LoVo (cell line): ENCODE results near the gene STX18.

Experiments used
- DNase-seq: peaks from one replicate; pipeline ENCODE4 v3.0.0-alpha.2; 2016; ENCODE audit warnings: low spot score

The STX18 gene

DNA sequence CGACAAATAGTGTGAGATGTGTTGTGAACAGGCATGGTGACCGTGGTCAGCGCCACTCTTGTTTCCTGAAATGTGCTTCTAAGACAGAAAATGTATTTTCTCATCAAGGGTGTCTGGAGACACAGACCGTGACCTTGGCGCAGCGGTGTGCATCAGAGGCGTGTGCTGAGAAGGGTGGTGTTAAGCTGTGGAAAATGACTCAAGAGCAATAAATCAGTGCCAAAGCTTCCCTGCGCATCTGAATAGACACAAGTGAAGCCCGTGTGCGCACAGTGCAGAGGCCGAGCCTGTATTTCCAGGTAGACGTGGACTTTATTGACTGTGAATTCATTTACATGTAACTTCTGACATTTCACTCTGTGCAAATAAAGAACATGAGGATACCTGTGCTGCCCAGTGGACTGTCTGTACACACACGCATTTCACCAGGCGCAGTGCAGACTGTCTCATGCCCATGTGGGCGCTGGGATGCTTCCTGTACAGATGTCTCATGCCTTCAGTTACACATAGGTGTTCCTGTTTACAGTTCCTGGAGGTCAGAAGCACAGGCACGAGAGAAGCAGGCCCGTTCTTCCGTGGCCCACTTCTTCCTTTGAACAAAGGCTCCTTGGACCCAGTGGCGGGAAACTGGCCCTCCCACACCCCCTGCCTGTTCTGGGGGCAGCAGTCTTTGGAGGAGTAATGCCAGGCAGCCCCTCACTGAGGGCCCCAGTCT lies 123.0 kb downstream of the STX18 start:
- no peak for DNase-seq

DNA sequence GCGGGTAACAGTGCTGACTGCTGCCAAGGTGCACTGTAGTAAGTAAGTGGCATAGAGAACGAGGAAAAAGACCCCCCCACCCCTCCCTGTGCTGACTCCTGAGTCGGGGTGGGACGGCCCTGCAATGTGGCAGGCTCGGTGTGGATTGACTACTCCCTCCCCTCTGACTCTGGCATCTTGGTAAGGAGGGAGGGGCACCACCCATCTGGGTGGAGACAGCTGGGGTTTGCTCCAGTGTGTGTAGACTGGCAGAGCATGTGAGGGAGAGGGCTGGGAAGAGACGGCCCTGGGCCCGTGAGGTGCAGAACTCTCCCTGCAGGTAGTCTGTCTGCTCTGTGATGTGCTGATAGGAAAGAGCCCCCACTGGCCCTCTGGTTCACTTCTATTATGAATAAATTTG lies 124.0 kb downstream of the STX18 start:
- no peak for DNase-seq

DNA sequence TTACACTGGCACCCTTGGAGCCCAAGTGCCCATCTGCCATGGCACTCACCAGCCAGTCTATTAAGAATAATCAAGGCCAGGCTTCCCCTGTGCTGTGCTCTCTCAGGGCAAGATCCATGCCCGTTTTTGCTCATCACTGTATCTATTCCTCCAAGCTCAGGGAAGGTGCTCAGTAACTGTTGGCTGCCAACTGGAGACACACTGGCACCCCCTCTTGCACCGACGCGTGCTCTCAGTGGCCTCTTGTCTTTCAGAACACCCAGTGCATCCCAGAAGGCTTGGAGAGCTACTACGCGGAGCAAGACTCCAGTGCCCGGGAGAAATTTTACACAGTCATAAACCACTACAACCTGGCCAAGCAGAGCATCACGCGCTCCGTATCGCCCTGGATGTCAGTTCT lies 124.9 kb downstream of the STX18 start:
- no peak for DNase-seq

DNA sequence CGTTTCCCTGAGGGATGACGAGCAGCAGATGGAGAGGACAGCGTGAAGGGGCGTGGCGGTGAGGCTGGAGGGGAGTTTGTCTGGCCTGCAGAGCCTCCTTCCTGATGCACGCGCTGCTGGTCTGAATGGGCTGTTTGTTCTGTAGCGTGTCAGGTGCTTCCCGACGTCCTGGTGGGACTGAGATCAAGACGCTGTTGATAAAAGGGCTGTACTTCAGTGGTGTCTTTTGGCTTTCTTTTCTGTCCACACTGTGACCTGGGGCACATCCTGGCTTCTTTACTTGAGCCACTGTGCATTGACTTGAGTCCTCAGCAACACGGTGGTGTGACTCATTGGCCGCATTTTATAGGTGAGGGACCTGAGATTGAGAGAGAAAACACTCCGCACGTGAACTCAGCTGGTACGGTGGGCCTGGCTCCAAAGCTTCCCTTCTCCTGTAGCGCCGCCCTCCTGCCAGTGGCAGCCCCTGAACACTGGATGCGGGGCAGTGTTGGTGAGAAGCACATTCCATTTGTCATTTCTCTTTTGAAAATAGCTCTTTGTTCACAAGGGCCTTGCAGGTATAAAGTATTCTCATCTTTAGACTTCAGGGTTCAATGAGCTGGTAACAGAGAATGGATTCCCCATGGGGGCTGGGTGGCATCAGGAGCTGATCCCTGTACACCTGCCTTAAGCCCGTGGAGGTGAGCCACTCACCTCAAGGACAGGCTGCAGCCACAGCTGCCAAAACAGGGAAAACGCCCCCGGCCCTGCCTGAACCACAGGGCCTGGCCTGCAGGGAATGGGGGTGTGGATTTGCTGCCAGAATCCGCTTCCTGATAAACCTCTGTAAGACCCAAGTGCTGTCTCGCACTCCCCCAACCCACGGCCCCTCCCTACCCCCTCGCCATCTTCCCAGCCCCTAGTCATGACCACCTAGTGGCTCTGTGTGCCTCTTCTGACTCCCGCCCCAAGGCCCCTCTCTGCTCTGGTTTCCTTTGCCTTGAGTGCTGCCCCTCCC lies 125.7 kb downstream of the STX18 start:
- no peak for DNase-seq

DNA sequence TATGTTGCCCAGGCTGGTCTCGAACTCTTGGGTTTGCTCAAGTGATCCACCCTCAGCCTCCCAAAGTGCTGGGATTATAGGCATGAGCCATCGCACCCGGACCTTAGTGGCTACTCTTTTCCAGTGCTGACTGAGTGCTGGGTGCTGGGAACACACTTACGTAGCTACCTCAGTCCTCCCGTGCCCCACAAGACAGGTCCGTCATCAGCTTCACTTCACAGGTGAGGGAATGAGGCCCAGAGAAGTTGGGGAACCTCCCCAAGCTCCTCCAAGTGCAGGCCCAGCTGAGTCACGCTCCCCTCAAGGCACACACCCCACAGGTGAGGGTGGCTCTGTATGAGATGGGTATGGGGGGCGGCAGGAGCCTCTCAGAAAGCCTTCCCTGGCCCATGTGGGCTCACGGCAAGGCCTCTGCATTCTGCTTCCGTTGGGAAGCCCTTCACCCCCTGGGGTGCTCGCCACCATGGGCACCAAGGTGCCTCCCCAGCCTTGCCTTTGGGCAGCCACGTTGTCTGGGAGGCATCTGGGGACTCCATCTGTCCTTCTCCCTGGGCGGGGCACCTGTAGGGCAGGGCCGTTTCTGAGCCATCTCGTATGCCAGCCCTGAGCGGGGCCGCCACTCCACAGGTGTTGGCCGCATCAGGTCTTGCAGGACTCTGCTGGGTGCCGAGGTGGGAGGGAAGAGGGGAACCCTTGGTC lies 126.6 kb downstream of the STX18 start:
- DNase-seq, result no peak

DNA sequence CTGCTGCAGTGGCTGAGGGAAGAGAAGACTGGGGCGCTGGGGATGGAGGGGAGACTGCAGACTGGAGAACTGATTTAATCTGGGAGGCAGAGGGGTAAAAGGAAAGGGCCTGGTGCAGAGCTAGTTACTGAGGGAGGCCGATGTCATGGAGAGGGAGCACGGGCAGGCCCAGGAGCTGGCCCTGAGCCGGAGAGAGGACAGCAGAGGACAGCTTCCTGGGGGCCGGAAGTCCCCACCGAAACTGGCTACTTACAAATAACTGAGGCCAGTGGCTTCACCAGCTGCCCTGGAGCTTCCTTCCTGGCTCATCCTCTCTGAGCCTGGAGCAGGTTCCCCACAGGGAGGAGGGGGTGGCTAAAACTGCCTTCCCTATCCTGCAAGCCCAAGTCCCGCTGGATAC lies 128.0 kb downstream of the STX18 start:
- DNase-seq, result no peak

DNA sequence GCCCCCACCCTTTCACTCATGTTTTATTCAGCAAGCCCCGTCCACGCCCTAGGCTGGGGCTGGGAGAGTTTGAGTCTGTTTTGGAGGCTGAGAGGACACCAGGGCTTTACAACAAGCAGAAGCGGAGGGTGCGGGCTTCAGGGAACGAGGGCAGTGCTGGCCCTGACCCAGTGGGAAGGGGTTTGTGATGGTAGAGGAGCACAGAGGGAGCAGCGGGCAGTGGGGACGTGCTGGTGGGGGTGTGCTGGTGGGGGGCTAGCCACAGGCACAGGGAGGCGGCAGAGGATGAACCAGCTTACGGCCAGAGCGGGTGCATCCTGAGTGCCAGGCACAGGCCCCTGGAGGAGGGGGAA lies 128.5 kb downstream of the STX18 start:
- no peak for DNase-seq

DNA sequence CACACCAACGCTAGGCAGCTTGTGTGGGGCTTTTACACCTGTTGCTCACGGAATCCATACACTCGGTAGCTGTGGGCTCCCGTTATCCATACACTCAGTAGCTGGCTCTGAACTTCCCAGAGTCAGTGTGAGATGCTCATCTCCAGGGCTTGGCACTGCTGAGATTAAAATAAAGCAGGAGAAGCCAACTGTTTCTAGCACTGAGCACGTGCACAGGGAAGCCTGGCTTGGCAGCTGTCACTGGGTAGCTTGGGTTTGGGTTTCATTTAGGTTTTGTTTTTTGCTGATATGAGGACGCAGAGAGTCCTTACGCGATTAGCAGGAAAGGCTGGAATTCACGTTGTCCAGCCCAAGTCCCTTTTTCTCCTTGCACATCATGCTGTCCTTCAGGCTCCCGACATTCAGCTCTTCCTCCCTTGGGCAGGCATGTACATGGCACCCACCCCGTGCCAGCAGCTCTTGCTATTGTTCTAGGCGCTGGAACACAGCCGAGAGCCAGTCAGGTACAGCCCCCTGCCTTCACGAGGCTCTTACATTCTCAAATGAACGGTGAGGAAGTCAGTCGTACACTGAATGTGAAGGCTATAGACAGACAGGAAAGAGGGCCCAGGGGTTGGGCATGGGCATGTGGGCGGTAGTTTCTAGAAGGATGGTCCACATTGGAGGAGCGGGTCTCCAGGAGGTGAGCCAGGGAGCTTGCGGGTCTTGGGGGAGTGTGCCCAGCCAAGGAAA lies 129.0 kb downstream of the STX18 start:
- DNase-seq, result no peak

DNA sequence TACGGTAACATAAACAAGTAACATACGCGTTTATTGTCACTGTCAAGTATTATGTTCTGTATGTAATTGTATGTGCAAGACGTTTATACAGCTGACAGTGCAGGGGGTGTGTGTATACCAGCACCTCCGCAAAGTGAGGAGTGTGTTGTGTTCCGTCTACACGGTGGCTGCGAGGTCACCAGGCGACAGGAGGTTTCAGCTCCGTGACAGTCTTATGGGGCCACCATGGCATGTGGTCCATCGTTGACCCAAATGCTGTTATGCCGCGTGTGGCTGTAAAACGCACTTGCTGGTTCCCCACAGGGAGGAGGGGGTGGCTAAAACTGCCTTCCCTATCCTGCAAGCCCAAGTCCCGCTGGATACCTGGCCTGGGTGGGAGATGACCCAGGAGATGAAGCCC lies 129.9 kb downstream of the STX18 start:
- DNase-seq, result no peak

DNA sequence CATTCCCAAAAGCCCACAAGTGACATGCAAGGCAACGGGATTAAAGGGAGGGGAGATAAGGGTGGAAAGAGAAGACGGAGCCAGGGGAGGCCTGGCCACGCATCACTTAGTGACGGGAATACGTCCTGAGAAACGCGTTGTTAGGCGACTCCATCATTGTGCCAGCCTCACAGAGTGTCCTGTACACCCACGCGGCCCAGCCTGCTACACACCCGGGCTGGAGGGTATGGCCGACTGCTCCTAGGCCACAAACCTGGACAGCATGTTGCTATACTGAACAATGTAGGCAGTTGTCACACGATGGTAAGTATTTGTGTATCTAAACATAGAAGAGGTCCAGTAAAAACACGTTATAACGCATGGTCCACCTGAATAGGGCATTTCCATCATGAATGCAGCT lies 131.6 kb downstream of the STX18 start:
- no peak for DNase-seq

DNA sequence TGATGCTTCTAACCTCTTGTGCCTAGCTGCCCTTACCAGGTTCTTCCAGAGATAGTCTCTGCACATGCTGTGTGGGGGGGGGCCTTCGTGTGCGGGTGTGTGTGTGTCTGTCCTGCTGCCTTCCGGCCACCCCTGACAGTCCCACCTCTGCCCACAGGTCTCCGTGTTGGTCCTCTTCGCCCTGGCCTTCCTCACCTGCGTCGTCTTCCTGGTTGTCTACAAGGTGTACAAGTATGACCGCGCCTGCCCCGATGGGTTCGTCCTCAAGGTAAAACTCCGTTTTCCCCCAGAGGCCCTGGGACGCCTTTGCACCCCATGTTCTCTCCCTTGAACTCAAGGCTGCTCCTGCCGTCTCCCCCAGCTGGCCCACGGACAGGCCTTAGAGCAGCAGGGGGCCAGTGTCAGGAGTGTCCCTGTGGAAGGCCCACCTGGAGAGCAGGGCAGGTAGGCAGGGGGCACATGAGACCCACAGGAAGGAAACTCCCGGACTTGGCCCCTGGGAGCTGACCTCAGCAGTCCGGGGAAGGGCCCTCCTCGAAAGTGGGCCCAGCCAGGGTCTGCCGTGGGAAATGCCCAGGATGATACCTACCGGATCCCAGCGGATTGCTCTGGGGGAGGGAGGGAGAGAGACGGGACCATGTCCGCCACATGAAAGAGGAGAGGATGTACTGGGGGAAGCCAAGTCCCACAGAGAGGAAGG lies 132.3 kb downstream of the STX18 start:
- DNase-seq, result no peak

DNA sequence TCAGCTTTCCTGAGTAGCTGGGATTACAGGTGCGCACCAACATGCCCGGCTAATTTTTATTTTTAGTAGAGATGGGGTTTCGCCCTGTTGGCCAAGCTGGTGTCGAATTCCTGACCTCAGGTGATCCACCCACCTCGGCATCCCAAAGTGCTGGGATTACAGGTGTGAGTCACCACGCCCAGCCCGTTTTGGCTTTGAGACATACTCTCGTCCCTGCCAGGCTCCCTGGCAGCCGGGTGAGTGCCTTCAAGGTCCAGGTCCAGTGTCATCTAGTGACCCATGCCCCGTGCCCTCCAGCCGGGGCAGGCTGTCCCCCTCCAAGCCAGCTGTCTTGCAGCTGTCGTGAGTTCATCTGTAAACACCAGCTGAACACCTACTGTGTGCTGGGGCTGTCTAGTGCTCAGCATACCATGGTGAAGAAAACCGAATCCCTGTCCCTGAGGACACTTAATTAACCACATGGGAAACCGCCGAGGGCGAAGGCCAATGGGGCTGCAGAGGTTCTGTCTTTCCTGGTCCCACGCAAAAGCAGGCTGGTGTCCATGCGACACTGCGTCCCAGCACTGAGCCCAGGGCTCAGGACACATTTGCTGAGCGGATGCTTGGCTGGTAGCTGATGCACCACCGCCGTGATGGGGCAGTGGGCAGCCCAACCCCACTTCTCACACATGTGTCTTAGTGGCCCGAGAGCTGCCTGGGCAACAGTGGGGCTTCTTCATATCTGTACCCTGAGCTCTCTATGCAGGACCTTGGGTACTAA lies 133.1 kb downstream of the STX18 start:
- no peak for DNase-seq

DNA sequence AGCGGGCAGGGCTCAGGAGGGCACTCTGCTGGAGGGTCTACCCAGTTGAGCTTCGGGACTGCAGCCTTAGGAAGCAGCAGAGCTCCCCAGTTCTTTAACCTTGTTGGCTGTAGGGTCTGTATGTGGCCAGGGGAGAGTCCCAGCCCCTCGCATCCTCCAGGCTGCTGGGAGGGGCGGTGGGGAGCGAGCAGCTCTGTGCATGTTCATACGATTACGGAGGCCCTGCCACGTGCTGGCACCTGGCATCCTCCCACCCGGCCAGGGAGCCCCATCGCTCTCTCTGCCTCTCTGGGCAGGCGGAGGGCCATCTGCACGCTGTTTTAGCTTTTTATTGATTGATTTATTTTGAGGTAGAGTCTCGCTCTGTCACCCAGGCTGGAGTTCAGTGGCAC lies 133.7 kb downstream of the STX18 start:
- no peak for DNase-seq

DNA sequence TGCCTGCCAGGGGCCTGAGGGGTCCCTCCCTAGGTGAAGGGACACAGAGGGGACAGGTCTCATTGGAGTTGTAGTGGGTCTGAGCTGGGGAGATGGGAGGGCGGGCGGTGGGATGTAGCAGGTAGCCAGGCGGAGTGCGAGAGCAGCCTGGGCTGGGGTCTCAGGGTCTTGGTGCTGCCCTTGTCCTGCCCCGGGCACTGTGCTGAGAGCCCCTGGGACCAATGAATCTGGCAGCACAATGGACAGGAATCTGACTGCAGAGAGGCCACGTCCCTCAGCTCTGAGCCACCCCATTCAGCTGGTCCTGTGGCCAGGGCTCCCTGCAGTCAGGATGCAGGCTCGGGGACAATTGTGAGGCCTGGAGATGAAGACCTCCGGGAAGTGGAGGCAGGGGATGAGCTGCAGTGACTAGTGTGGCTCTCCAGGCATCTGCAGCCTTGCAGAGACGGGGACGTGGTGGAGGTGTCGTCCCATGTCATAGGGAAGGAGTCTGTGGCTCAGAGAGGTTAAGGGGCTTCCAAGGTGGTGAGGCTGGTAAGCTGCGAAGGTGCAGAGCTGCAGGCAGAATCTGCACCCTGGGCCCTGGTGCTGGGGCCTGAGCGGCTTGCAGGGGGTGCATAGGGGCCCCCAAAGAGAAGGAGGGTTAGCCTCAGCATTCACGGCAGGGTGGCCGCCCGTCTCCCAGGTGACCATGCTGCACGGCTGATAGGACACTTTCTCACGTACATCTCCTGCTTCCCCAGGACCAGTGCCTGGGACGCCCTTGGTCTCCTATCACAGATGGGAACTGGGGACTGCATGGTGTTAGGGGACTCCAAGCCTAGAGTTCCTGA lies 134.3 kb downstream of the STX18 start:
- DNase-seq, result no peak

DNA sequence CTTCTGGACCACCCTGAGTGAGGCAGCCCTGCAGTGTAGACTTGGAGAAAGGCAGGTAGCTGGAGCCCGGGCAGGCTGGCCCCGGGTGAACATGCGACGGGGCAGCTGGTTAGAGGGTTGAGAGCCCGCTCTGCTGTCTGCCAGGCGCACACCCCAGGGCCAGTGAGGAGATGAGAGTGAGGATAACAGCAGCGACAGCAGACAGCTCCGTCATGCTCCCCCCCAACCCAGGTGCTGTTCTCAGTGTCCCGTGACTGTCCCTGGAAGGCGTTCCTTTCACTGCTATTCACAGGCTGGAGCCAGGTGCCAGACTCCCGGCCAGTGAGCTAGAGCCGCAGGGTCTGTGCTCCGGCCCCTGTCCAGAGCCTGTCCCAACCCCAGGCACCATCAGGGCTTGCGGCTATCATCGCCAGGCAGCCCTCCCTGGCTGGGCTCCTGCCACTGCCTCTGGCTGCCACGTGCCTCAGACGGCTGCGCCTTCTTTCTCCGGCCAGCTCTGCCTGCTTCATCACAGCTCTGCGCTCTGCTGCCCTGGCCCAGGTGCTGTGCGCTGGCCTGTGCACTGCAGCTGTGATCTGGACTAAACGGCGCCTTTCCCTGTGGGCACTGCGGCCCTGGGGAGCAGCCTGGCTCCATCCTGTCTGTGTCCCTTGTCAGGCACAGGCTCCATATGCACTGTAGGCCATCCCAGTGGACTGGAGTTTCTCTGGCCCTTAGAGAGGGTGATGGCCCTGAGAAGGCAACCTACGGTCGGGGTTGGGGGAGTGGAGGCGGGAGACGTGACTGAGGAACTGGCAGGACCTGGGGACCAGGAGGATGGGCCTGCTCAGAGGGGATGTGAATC lies 135.2 kb downstream of the STX18 start:
- DNase-seq, result no peak

DNA sequence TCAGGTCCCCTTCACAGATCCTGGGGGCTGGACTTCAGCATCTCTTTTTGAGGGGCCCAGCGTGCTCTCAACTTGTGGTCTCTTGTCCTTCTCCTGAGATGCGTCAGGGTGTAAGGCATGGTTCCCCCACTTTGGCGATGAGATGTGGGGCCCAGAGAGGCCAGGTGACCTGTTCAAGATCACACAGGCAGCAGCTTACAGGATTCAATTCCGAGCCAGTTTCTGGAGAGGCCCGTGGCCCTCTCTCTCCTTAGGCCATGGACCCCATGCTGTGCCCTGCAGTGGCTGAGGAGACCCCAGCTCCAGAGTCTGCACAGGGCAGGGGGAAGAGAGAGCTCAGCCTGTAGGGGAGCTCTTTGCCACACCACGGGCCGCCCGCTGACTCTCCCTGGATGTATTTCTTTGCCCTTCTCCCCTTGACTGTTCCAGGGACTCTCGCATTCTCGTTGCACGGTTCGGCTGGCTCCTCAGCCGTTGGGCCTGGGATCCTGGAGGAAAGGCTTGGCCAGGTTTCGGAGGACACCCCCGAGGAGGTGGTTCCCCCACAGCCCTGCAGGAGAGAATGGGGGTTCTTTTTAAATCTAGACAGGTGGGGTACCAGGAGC lies 136.4 kb downstream of the STX18 start:
- DNase-seq, result no peak

DNA sequence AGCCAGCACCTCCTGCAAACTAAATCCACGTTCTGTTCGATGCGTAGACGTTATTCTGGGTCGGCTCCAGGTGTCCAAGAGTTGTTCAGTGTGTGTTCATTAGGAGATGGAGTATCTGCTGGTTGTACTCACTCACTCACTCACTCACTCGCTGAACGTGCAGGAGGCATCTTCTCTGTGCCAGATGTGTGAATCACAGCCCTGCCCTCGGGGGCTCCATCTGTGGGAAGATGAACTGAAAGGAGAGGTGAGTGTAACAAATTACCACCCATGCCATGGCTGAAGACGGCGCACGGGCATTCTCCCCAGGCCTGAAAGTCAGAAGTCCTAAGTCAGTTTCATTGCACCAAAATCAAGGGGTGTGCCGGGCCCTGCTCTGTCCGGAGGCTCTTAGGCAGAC lies 138.9 kb downstream of the STX18 start:
- DNase-seq, result no peak

DNA sequence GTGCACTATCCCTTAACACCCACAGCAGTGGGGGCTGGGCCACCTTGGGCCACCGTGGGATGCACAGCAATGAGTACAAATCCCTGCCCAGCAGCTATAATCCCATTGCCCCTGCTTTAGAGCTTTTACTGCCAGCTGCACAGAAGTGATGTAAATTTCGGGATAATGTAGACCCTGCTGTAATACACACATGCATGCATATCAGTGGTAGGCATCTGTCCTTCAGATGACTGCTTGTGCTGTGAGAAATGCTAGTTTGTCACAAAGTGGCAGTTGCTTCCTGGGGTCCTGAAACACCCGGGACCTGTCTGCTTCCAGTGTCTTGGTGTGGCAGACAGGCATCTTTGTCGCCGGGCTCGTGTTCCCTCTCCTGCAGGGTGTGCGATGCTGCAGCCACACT lies 140.8 kb downstream of the STX18 start:
- DNase-seq, result no peak

DNA sequence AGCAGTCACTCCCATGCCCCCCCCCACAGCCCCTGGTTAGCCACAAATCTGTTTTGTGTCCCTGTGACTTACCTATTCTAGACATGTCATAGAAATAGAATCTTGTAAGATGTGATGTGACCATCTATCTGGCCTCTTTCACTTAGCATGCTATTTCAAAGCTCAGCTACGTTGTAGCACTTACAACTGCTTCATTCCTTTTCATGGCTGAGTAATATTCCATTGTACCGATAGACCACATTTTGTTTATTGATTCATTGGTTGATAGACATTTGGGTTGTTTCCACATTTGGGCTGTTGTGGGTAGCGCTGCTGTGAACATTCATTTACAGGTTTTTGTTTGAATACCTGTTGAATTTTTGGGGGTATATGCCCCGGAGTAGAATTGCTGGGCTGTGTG lies 143.4 kb downstream of the STX18 start:
- no peak for DNase-seq
